Gastroesophageal sphincter (tissue), 4 donors: ENCODE data around the gene BCR. TPM values are rescaled to one million over a fixed set of nuclear protein-coding genes. Genes with fewer than 3 reads are reported as not detected.

Experiments
- ATAC-seq: fragments of 150-250 bp; one replicate; pipeline ENCODE4 v1.9.1; 2016; ENCODE audit warnings: mild to moderate bottlenecking, moderate library complexity
- H3K27ac ChIP-seq, 4 donors: fragments of 200-600 bp; sonication (generic) in 3 of 4; 1 replicate in 3 of 4; 2 replicates in 1 of 4; pipeline ENCODE4 v1.5.1; 2016 to 2019
- H3K27me3 ChIP-seq: fragments of 200-600 bp; sonication (generic); one replicate; pipeline ENCODE4 v1.5.1; 2019
- H3K36me3 ChIP-seq, 2 donors: fragments of 200-600 bp; sonication (generic); one replicate each; pipeline ENCODE4 v1.5.1; 2019; ENCODE audit warnings: control low read depth in 1 of 2
- H3K4me1 ChIP-seq, 3 donors: fragments of 200-600 bp; sonication (generic); 1 replicate in 2 of 3; 2 replicates in 1 of 3; pipeline ENCODE4 v1.5.1; 2016 to 2019; ENCODE audit warnings: control low read depth in 2 of 3
- H3K4me3 ChIP-seq, 2 donors: fragments of 200-600 bp; sonication (generic); one replicate each; pipeline ENCODE4 v1.5.1; 2019; ENCODE audit warnings: mild to moderate bottlenecking in 1 of 2, moderate library complexity in 1 of 2
- H3K9me3 ChIP-seq, 3 donors: fragments of 200-600 bp; sonication (generic); one replicate each; pipeline ENCODE4 v1.5.1; 2017 to 2019; ENCODE audit warnings: control low read depth in 2 of 3
- CTCF ChIP-seq, 4 experiments: fragments of 200-600 bp in 2 of 4; fragments of 450-650 bp in 2 of 4; sonication (generic) in 1 of 4; IDR thresholded peaks; one replicate each; pipeline ENCODE4 v1.5.1; 2017 to 2019; ENCODE audit warnings: antibody characterized with exemption in 4 of 4, mild to moderate bottlenecking in 2 of 4, moderate library complexity in 2 of 4
- EP300 ChIP-seq: sonication (generic); formaldehyde crosslinking; IDR thresholded peaks from one replicate; pipeline ENCODE4 v1.6.1; 2017; ENCODE audit warnings: antibody characterized with exemption, mild to moderate bottlenecking
- POLR2A ChIP-seq, 2 donors: fragments of 450-650 bp; IDR thresholded peaks; one replicate each; pipeline ENCODE4 v1.6.1; 2017; ENCODE audit warnings: antibody characterized with exemption in 2 of 2, mild to moderate bottlenecking in 2 of 2, moderate library complexity in 1 of 2
- POLR2AphosphoS5 ChIP-seq: sonication (generic); formaldehyde crosslinking; IDR thresholded peaks from one replicate; pipeline ENCODE4 v1.6.1; 2017; ENCODE audit warnings: antibody characterized with exemption
- WGBS, 2 donors: methylation state at CpG; one replicate each; pipeline ENCODE4 v1.1.5; 2018; ENCODE audit warnings: low coverage in 1 of 2; 5-methylcytosine and 5-hydroxymethylcytosine counted together
- total RNA-seq, 4 donors: library from RNA; depleted of rRNA; stranded (reverse); fragments of >200 nt; gene quantifications; one replicate each; pipeline ENCODE4 v1.1.0, GENCODE V29; 2016

Gene BCR
- total RNA-seq, 4 donors from 2014 or later = 39.2 to 81.1 (median 46.2) TPM

GRCh38 chr22:23243859-23244689 is 63.8 kb downstream of the BCR start:
- 87 to 90% methylated on average over 8 to 11 of the region's 17 CpGs for WGBS, 2 donors
- H3K36me3 ChIP-seq = no peaks in the 10 kb centered on the region
- no peak for TF ChIP-seq POLR2A (IDR thresholded peaks at IDR 0.05)
- TF ChIP-seq EP300 = no peak
- TF ChIP-seq POLR2AphosphoS5 = no peak
- no peak for TF ChIP-seq CTCF (IDR thresholded peaks at IDR 0.05)
- peak overlapping the region in 1 of 4 donors; percentile 13 for H3K27ac ChIP-seq
- peaks cover 0 to 55% (median 5%) of the 10 kb centered on the region in 3 donors for H3K4me1 ChIP-seq
- no peaks in the 10 kb centered on the region for H3K27me3 ChIP-seq
- no peak for ATAC-seq
- H3K9me3 ChIP-seq = no peaks in the 10 kb centered on the region
- no peak overlapping the region for H3K4me3 ChIP-seq

- no peaks in the 10 kb centered on the region for H3K9me3 ChIP-seq
- ATAC-seq = no peak
- peak overlapping the region in 1 of 4 donors; percentile 13 for H3K27ac ChIP-seq
- TF ChIP-seq POLR2A (IDR thresholded peaks at IDR 0.05) (no peak), CTCF (IDR thresholded peaks at IDR 0.05) (no peak), POLR2AphosphoS5 (no peak), EP300 (no peak)
- no peaks in the 10 kb centered on the region for H3K36me3 ChIP-seq
- no peak overlapping the region for H3K4me3 ChIP-seq
- H3K27me3 ChIP-seq = no peaks in the 10 kb centered on the region
- peaks cover 0 to 55% (median 5%) of the 10 kb centered on the region in 3 donors for H3K4me1 ChIP-seq
- no CpG with 5 or more reads among the region's 5 CpGs for WGBS, 2 donors
These were observed 64.4 kb downstream of the BCR start for GRCh38 chr22:23244690-23245044.

- Histone ChIP-seq H3K4me3 (no peak overlapping the region), H3K27me3 (no peaks in the 10 kb centered on the region), H3K27ac (peak overlapping the region in 1 of 4 donors; percentile 13), H3K36me3 (no peaks in the 10 kb centered on the region), H3K4me1 (peaks cover 0 to 55% (median 5%) of the 10 kb centered on the region in 3 donors), H3K9me3 (no peaks in the 10 kb centered on the region)
- 75 to 78% methylated on average over 4 to 8 of the region's 17 CpGs for WGBS, 2 donors
- no peak for ATAC-seq
- TF ChIP-seq CTCF (IDR thresholded peaks at IDR 0.05) (no peak), POLR2AphosphoS5 (no peak), EP300 (no peak), POLR2A (IDR thresholded peaks at IDR 0.05) (no peak)
These were observed 64.9 kb downstream of the BCR start for GRCh38 chr22:23245045-23245798.

GRCh38 chr22:23245799-23246136 is 65.5 kb downstream of the BCR start:
- no peak for ATAC-seq
- no peaks in the 10 kb centered on the region for H3K36me3 ChIP-seq
- no peak overlapping the region for H3K27ac ChIP-seq
- no peaks in the 10 kb centered on the region for H3K9me3 ChIP-seq
- TF ChIP-seq EP300 = no peak
- TF ChIP-seq POLR2AphosphoS5 = no peak
- TF ChIP-seq CTCF (IDR thresholded peaks at IDR 0.05) = no peak
- TF ChIP-seq POLR2A (IDR thresholded peaks at IDR 0.05) = no peak
- 64 to 99% methylated on average over 7 to 8 of the region's 8 CpGs for WGBS, 2 donors
- no peak overlapping the region for H3K4me3 ChIP-seq
- H3K27me3 ChIP-seq = no peaks in the 10 kb centered on the region
- peaks cover 0 to 55% (median 5%) of the 10 kb centered on the region in 3 donors for H3K4me1 ChIP-seq
